ENCODE measurements around the gene APOBEC4. TPM values are rescaled to one million over a fixed set of nuclear protein-coding genes. Genes with fewer than 3 reads are reported as not detected.

The APOBEC4 gene
- total and polyA plus RNA-seq, 12 donors = not detected

DNA sequence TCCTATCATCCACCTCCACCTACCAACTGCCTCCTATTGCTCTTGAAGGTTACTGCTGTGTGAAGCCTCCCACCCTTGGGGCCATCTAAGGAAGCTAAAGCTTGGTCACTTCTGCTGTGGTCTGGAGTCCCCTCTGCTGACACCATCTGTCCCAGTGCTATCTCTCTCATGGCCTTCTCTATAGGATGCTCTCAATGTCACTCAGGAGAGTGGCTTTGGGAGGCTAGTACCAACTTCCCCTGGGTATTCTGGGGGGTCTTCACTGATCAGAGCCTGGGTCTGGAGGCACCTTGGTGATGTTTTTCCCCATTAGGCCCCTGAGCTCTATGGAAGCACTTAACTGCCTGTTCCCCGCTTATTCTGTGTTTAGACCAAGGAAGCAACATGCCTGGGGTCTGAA lies 50.6 kb downstream of the APOBEC4 start:
- Histone ChIP-seq H3K4me1 (replicated peaks in 1 of 2) (peaks cover 0 to 13% of the 10 kb centered on the region in 2 donors), H3K4me3 (no peak overlapping the region), H3K36me3 (replicated peaks in 1 of 2) (no peaks in the 10 kb centered on the region), H3K9me3 (replicated peaks in 1 of 3) (no peaks in the 10 kb centered on the region), H3K27me3 (no peaks in the 10 kb centered on the region), H3K27ac (no peak overlapping the region)
- no peak for TF ChIP-seq POLR2A (IDR thresholded peaks at IDR 0.05)
- TF ChIP-seq CTCF (IDR thresholded peaks at IDR 0.05) = no peak
- intact Hi-C loops (cut with DNase I) = no loop called here
- DNase-seq = no peak
- 93 to 100% (median 97%) methylated on average over 1 of the region's 1 CpG for WGBS, 4 donors

GRCh38 chr1:183600634-183601033 lies 52.5 kb downstream of the APOBEC4 start:
- 83 to 93% (median 90%) methylated on average over 3 of the region's 3 CpGs for WGBS, 4 donors
- peaks cover 0 to 9% of the 10 kb centered on the region in 2 donors for H3K4me1 ChIP-seq (replicated peaks in 1 of 2)

DNA sequence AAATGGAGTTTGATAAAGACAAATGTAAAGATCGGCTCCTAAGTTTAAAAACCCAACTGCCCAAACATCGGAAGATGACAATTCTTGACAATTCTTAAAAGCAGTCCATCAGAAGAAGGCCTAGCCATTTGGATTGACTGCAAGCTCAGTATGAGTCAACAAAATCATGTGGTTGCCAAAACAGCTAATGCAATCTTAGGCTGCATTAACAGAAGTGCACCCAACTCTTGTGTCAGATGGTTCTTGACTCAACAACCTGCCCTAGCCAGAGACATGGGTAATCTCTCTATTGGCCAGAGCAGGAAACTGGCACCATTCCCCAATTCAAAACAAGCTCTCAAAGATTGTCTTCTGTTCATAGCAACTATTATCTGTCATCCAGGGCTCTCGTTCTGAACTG lies 53.0 kb downstream of the APOBEC4 start:
- Histone ChIP-seq H3K27me3 (no peaks in the 10 kb centered on the region), H3K9me3 (replicated peaks in 1 of 3) (no peaks in the 10 kb centered on the region), H3K4me3 (no peak overlapping the region), H3K27ac (no peak overlapping the region), H3K36me3 (replicated peaks in 1 of 2) (no peaks in the 10 kb centered on the region), H3K4me1 (replicated peaks in 1 of 2) (peaks cover 0 to 9% of the 10 kb centered on the region in 2 donors)
- peak in 2 of 7 donors; percentile 40 to 56 for DNase-seq
- 73 to 83% (median 82%) methylated on average over 3 of the region's 3 CpGs for WGBS, 4 donors
- intact Hi-C loops (cut with DNase I) = no loop called here
- TF ChIP-seq CTCF (IDR thresholded peaks at IDR 0.05) (no peak), POLR2A (IDR thresholded peaks at IDR 0.05) (no peak)

More at GRCh38 chr1:183600634-183601033, 52.5 kb downstream of the APOBEC4 start:
- Histone ChIP-seq H3K4me3 (no peak overlapping the region), H3K36me3 (replicated peaks in 1 of 2) (no peaks in the 10 kb centered on the region), H3K27me3 (no peaks in the 10 kb centered on the region), H3K27ac (no peak overlapping the region), H3K9me3 (replicated peaks in 1 of 3) (no peaks in the 10 kb centered on the region)
- no peak for TF ChIP-seq POLR2A (IDR thresholded peaks at IDR 0.05)
- TF ChIP-seq CTCF (IDR thresholded peaks at IDR 0.05) = no peak
- no peak for DNase-seq
- intact Hi-C loops (cut with DNase I) = no loop called here

GRCh38 chr1:183598386-183598785 lies 54.7 kb downstream of the APOBEC4 start:
- DNase-seq = no peak
- no peak overlapping the region for H3K4me3 ChIP-seq
- H3K27ac ChIP-seq = no peak overlapping the region
- 56 to 71% (median 66%) methylated on average over 2 of the region's 2 CpGs for WGBS, 4 donors
- no peaks in the 10 kb centered on the region for H3K27me3 ChIP-seq
- peaks cover 0 to 9% of the 10 kb centered on the region in 2 donors for H3K4me1 ChIP-seq (replicated peaks in 1 of 2)
- intact Hi-C loops (cut with DNase I) = no loop called here
- H3K36me3 ChIP-seq (replicated peaks in 1 of 2) = no peaks in the 10 kb centered on the region
- TF ChIP-seq POLR2A (IDR thresholded peaks at IDR 0.05) = no peak
- no peak for TF ChIP-seq CTCF (IDR thresholded peaks at IDR 0.05)
- no peaks in the 10 kb centered on the region for H3K9me3 ChIP-seq (replicated peaks in 1 of 3)
